ENCODE measurements around the gene KPNA4.

The KPNA4 gene

GRCh38 chr3:160475153-160475552 is 90.2 kb downstream of the KPNA4 start:
- no peaks in the 10 kb centered on the region for H3K4me1 ChIP-seq (ENCODE audit: insufficient read depth, low read length, severe bottlenecking)

GRCh38 chr3:160474416-160474838 is 90.9 kb downstream of the KPNA4 start:
- H3K27me3 ChIP-seq (ENCODE audit: insufficient read depth, low read length): no peaks in the 10 kb centered on the region
- H4K20me1 ChIP-seq (ENCODE audit: insufficient read depth, low read length): no peaks in the 10 kb centered on the region
- no peak overlapping the region for H3K27ac ChIP-seq (ENCODE audit: low read depth, low read length, poor library complexity, severe bottlenecking)
- no peaks in the 10 kb centered on the region for H3K36me3 ChIP-seq (ENCODE audit: insufficient read depth, low read length)
- H2AFZ ChIP-seq (ENCODE audit: low read length): no peak overlapping the region
- no peaks in the 10 kb centered on the region for H3K79me2 ChIP-seq (ENCODE audit: insufficient read depth, low read length)
- H3F3A ChIP-seq (ENCODE audit: insufficient read depth, low read length): no peaks in the 10 kb centered on the region
- H3K4me1 ChIP-seq (ENCODE audit: insufficient read depth, low read length, severe bottlenecking): no peaks in the 10 kb centered on the region
- no peak overlapping the region for H3K4me3 ChIP-seq (ENCODE audit: low read depth, low read length, poor library complexity, severe bottlenecking)
- no peak overlapping the region for H3K9ac ChIP-seq (ENCODE audit: low read length)
- no peak overlapping the region for H3K4me2 ChIP-seq (ENCODE audit: low read length)
- TF ChIP-seq EZH2 (IDR thresholded peaks at IDR 0.05; ENCODE audit: borderline replicate concordance, low read length) (no peak), CTCF (IDR thresholded peaks at IDR 0.05; ENCODE audit: low read length) (no peak)
- no peaks in the 10 kb centered on the region for H3K9me2 ChIP-seq (ENCODE audit: low read depth, low read length)
- peaks cover 17% of the 10 kb centered on the region for H3K9me3 ChIP-seq (ENCODE audit: low read length)

More at GRCh38 chr3:160475153-160475552, 90.2 kb downstream of the KPNA4 start:
- no peaks in the 10 kb centered on the region for H3K79me2 ChIP-seq (ENCODE audit: insufficient read depth, low read length)
- H3K27me3 ChIP-seq (ENCODE audit: insufficient read depth, low read length): no peaks in the 10 kb centered on the region
- no peak overlapping the region for H2AFZ ChIP-seq (ENCODE audit: low read length)
- no peak overlapping the region for H3K4me2 ChIP-seq (ENCODE audit: low read length)
- H3K9me2 ChIP-seq (ENCODE audit: low read depth, low read length): no peaks in the 10 kb centered on the region
- no peaks in the 10 kb centered on the region for H4K20me1 ChIP-seq (ENCODE audit: insufficient read depth, low read length)
- H3K27ac ChIP-seq (ENCODE audit: low read depth, low read length, poor library complexity, severe bottlenecking): no peak overlapping the region
- no peak overlapping the region for H3K4me3 ChIP-seq (ENCODE audit: low read depth, low read length, poor library complexity, severe bottlenecking)
- no peaks in the 10 kb centered on the region for H3F3A ChIP-seq (ENCODE audit: insufficient read depth, low read length)
- H3K9ac ChIP-seq (ENCODE audit: low read length): no peak overlapping the region
- no peaks in the 10 kb centered on the region for H3K36me3 ChIP-seq (ENCODE audit: insufficient read depth, low read length)
- H3K9me3 ChIP-seq (ENCODE audit: low read length): peaks cover 13% of the 10 kb centered on the region
- no peak for TF ChIP-seq EZH2 (IDR thresholded peaks at IDR 0.05; ENCODE audit: borderline replicate concordance, low read length)
- TF ChIP-seq CTCF (IDR thresholded peaks at IDR 0.05; ENCODE audit: low read length): no peak

GRCh38 chr3:160473978-160474377 is 91.4 kb downstream of the KPNA4 start:
- Histone ChIP-seq H3K79me2 (ENCODE audit: insufficient read depth, low read length) (no peaks in the 10 kb centered on the region), H3K9ac (ENCODE audit: low read length) (no peak overlapping the region), H3K9me2 (ENCODE audit: low read depth, low read length) (no peaks in the 10 kb centered on the region), H3K4me2 (ENCODE audit: low read length) (no peak overlapping the region), H3K9me3 (ENCODE audit: low read length) (peaks cover 20% of the 10 kb centered on the region), H4K20me1 (ENCODE audit: insufficient read depth, low read length) (no peaks in the 10 kb centered on the region), H3K4me1 (ENCODE audit: insufficient read depth, low read length, severe bottlenecking) (no peaks in the 10 kb centered on the region), H3F3A (ENCODE audit: insufficient read depth, low read length) (no peaks in the 10 kb centered on the region), H3K36me3 (ENCODE audit: insufficient read depth, low read length) (no peaks in the 10 kb centered on the region), H3K27ac (ENCODE audit: low read depth, low read length, poor library complexity, severe bottlenecking) (no peak overlapping the region), H3K27me3 (ENCODE audit: insufficient read depth, low read length) (no peaks in the 10 kb centered on the region), H3K4me3 (ENCODE audit: low read depth, low read length, poor library complexity, severe bottlenecking) (no peak overlapping the region), H2AFZ (ENCODE audit: low read length) (no peak overlapping the region)
- TF ChIP-seq CTCF (IDR thresholded peaks at IDR 0.05; ENCODE audit: low read length) (no peak), EZH2 (IDR thresholded peaks at IDR 0.05; ENCODE audit: borderline replicate concordance, low read length) (no peak)

All from OCI-LY1 (cell line).